Muscle layer of duodenum (tissue), 2 donors: ENCODE results near the gene TUBA3E.
"Not testable (repeated sequence)": the region's sequence is repeated elsewhere in the genome, so short reads cannot be mapped to it uniquely, and the experiment has no call there.

Source experiments
- H3K27ac ChIP-seq: one replicate; pipeline ENCODE4 v1.7.0; 2013; ENCODE audit warnings: mild to moderate bottlenecking, low read length
- H3K27me3 ChIP-seq: one replicate; pipeline ENCODE4 v1.7.0; 2013; ENCODE audit warnings: low read depth, mild to moderate bottlenecking, control low read depth, low read length
- H3K36me3 ChIP-seq, 2 donors: one replicate each; pipeline ENCODE4 v1.7.0; 2013; ENCODE audit warnings: low read length in 2 of 2, control low read depth in 1 of 2, mild to moderate bottlenecking in 1 of 2; ENCODE audit not compliant: insufficient read depth in 2 of 2, control insufficient read depth in 1 of 2
- H3K4me1 ChIP-seq, 2 donors: one replicate each; pipeline ENCODE4 v1.7.0; 2013; ENCODE audit warnings: low read length in 2 of 2, mild to moderate bottlenecking in 2 of 2, control low read depth in 1 of 2, moderate library complexity in 1 of 2; ENCODE audit not compliant: insufficient read depth in 2 of 2, control insufficient read depth in 1 of 2
- H3K4me3 ChIP-seq, 2 donors: one replicate each; pipeline ENCODE4 v1.7.0; 2013; ENCODE audit warnings: low read length in 2 of 2, low read depth in 1 of 2, mild to moderate bottlenecking in 1 of 2
- H3K9me3 ChIP-seq, 2 donors: one replicate each; pipeline ENCODE4 v1.7.0; 2013; ENCODE audit warnings: low read length in 2 of 2, control low read depth in 1 of 2, mild to moderate bottlenecking in 1 of 2; ENCODE audit not compliant: control insufficient read depth in 1 of 2
- donor health status: healthy.

The TUBA3E gene

DNA sequence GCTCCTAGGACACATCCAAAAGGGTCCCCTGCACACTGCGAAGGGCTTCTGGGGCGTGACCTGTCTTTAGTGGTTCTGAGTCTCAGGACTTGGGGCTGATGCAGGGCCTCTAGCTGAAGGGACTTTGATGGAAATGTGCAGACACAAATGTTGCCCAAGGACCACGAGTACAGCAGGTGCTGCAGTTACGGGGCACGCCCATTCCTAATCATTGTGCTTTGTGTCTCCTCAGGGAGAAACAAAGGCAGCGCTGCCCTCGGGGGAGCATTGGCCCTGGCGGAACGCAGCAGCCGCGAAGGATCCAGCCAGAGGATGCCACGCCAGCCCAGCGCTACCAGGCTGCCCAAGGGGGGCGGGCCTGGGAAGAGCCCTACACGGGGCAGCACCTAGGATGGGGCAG is 8.0 kb downstream of the TUBA3E start:
- Histone ChIP-seq H3K27ac (no peak overlapping the region), H3K4me3 (no peak overlapping the region), H3K36me3 (peaks cover 0 to 17% of the 10 kb centered on the region in 2 donors), H3K9me3 (no peaks in the 10 kb centered on the region), H3K27me3 (no peaks in the 10 kb centered on the region), H3K4me1 (no peaks in the 10 kb centered on the region)

GRCh38 chr2:130188958-130189357 is 9.3 kb downstream of the TUBA3E start:
- H3K4me1 ChIP-seq, H3K4me3 ChIP-seq, H3K27me3 ChIP-seq, H3K9me3 ChIP-seq, H3K27ac ChIP-seq: not testable (repeated sequence)
- peaks cover 0 to 17% of the 10 kb centered on the region in 2 donors for H3K36me3 ChIP-seq

GRCh38 chr2:130187859-130188792 is 10.1 kb downstream of the TUBA3E start:
- H3K4me3 ChIP-seq, H3K9me3 ChIP-seq, H3K27ac ChIP-seq, H3K27me3 ChIP-seq: not testable (repeated sequence)
- H3K36me3 ChIP-seq = peaks cover 0 to 17% of the 10 kb centered on the region in 2 donors
- H3K4me1 ChIP-seq = peaks cover 0 to 11% of the 10 kb centered on the region in 2 donors

- Histone ChIP-seq H3K4me3 (no peak overlapping the region), H3K4me1 (peaks cover 0 to 14% of the 10 kb centered on the region in 2 donors), H3K27me3 (no peaks in the 10 kb centered on the region), H3K9me3 (no peaks in the 10 kb centered on the region), H3K27ac (no peak overlapping the region), H3K36me3 (peaks cover 0 to 17% of the 10 kb centered on the region in 2 donors)
Observed at GRCh38 chr2:130187268-130187667, 11.0 kb downstream of the TUBA3E start.

GRCh38 chr2:130186391-130186790 is 11.8 kb downstream of the TUBA3E start:
- no peak overlapping the region for H3K27ac ChIP-seq
- H3K36me3 ChIP-seq = peaks cover 0 to 15% of the 10 kb centered on the region in 2 donors
- H3K4me1 ChIP-seq = peaks cover 0 to 14% of the 10 kb centered on the region in 2 donors
- H3K9me3 ChIP-seq = no peaks in the 10 kb centered on the region
- no peaks in the 10 kb centered on the region for H3K27me3 ChIP-seq
- H3K4me3 ChIP-seq = no peak overlapping the region

DNA sequence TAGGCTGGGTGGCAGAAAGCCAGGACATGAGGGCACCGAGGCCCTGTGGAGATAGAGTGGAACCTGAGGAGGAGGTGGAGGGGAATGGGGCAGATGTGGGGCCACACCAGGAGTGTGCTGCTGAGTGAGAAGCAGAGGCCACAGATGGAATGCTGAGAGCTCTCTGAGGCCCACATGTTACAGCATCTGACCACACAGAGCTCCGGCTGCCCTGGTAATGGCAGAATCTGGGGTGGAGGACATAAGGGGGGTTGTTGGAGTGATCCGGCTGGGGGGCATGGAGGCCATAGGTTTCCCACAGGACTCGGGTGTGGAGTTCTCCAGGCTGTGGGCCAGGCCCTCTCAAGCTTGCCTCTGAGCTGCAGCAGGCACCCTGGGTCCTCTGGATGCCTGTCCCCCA is 12.3 kb downstream of the TUBA3E start:
- Histone ChIP-seq H3K27ac (no peak overlapping the region), H3K9me3 (no peaks in the 10 kb centered on the region), H3K36me3 (peaks cover 0 to 10% of the 10 kb centered on the region in 2 donors), H3K27me3 (no peaks in the 10 kb centered on the region), H3K4me1 (peaks cover 0 to 15% of the 10 kb centered on the region in 2 donors), H3K4me3 (no peak overlapping the region)

DNA sequence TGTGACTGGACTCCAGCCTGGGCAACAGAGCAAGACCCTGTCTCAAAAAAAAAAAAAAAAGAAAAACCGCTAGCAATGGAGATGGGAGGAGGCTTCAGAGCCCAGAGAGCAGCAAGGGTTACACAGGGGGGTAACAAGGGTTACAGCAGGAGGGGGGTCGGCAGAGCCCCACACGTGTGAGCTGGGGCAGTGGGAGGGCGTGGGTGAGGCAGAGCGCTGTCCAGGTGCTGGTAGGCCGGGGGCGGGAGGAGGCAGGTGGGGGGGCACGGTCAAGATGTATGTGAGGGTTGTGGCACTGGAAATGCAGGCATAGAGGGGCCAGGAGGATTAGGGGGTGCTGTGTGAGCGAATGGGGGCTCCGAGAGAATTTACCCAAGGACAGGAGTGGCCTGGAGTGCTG is 12.8 kb downstream of the TUBA3E start:
- H3K27me3 ChIP-seq = no peaks in the 10 kb centered on the region
- H3K36me3 ChIP-seq = peaks cover 0 to 5% of the 10 kb centered on the region in 2 donors
- H3K27ac ChIP-seq = no peak overlapping the region
- H3K4me3 ChIP-seq = no peak overlapping the region
- no peaks in the 10 kb centered on the region for H3K9me3 ChIP-seq
- H3K4me1 ChIP-seq = peaks cover 0 to 20% of the 10 kb centered on the region in 2 donors

DNA sequence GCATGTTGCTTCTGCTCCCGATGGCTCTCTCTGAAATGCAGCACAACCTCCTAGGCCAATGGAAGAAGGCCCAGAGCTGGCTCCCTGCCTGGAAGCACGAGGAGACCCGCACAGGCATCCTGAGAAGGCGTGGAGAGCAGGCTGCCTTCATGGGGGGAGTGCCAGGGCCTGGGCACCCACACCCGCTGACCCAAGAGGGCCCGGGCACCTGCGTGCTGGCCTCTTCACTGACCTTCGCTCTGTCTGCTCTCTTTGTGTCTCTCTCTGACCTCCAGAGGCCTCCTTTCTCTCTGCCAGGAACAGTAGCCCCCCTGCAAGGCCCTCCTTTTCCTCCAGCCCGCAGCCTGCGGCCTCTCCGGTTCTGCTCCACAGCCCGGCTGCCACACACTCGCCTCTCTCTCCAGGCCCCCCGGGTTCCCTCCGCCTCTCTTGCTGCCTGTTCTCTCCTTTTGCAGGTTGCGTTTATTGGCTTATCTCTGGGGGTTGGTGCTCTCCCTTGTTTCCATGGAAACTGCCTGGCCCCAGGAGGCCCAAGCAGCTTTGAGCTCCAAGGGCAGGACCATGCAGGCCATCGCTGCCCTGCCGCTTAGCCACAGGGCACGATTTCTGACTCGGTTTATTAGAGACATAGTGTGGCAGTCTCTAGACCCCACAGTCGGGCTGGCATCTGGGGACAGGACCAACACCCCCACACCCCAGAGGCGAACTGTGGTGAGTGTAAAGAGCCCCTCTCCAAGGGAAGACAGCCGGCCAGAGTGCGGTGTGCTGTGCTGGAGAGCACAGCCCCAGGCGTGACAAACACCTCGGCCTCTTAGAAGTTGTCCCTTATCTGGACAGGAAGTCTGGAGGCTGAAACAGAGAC is 14.5 kb downstream of the TUBA3E start:
- no peaks in the 10 kb centered on the region for H3K9me3 ChIP-seq
- peaks cover 0 to 26% of the 10 kb centered on the region in 2 donors for H3K4me1 ChIP-seq

DNA sequence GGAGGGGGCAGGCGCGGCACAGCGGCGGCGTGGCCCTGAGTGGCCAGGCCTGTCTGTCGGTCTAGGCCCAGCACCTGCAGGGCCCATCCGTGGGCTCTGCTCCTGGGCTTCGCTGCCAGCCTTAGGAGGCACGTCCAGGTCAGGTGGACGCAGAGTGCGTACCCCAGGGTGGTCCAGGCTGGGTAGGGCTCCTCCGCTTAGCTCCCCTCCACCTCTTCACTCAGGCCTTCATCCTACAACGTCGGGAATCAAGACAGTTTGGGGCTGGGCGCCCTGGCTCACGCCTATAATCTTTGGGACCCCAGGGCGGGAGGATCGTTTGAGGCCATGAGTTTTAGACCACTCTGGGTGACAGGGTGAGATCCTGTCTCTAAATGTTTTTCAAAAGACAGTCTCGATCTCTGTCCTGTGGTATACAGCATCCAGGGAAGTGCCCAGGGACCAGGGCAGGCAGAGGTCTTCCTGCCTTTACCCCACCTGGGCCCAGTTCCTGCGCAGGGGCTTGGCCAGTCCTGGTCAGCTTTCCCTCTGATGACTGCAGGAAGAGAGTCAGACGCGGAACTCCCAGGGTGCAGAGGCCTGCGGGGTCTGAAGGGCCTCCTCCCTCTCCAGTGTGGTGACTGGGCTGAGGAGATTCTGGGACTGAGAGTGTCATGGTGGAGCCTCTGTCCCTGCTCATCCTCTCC is 15.3 kb downstream of the TUBA3E start:
- Histone ChIP-seq H3K4me1 (peaks cover 0 to 26% of the 10 kb centered on the region in 2 donors), H3K4me3 (peak overlapping the region; percentile 39 to 99), H3K27ac (peak overlapping the region; percentile 51)
- H3K36me3 ChIP-seq, H3K27me3 ChIP-seq, H3K9me3 ChIP-seq: not testable (repeated sequence)

More for the DNA sequence above, 14.5 kb downstream of the TUBA3E start:
- Histone ChIP-seq H3K4me3 (peak overlapping the region; percentile 39 to 99), H3K36me3 (no peaks in the 10 kb centered on the region), H3K27me3 (no peaks in the 10 kb centered on the region), H3K27ac (no peak overlapping the region)

- peak within 1 kb of the TSS; percentile 72 for H3K27ac ChIP-seq
- H3K36me3 ChIP-seq, H3K9me3 ChIP-seq, H3K27me3 ChIP-seq: not testable (repeated sequence)
- peak within 1 kb of the TSS; percentile 83 to 99 for H3K4me3 ChIP-seq
- peaks cover 0 to 26% of the 10 kb centered on the region in 2 donors for H3K4me1 ChIP-seq
Observed at GRCh38 chr2:130181880-130182682, 16.2 kb downstream of the TUBA3E start, which contains the start of gene MZT2B. Gene MZT2B (plus strand): TSS chr2:130182262. CDS start chr2:130182283, 21 bp downstream.
